Esophagus (tissue), 2 donors: ENCODE measurements around the gene BRF1. TPM values are rescaled to one million over a fixed set of nuclear protein-coding genes. Genes with fewer than 3 reads are reported as not detected.

ENCODE experiments used
- H3K27ac ChIP-seq, 2 donors: one replicate each; pipeline ENCODE4 v1.5.1; 2013; ENCODE audit warnings: low read depth in 2 of 2, mild to moderate bottlenecking in 2 of 2, inconsistent platforms in 1 of 2, low read length in 1 of 2, moderate library complexity in 1 of 2
- H3K27me3 ChIP-seq, 2 donors: one replicate each; pipeline ENCODE4 v1.6.1; 2013; ENCODE audit warnings: low read length in 2 of 2, control low read depth in 1 of 2, mild to moderate bottlenecking in 1 of 2; ENCODE audit not compliant: insufficient read depth in 2 of 2, control insufficient read depth in 1 of 2
- H3K36me3 ChIP-seq, 2 donors: one replicate each; pipeline ENCODE4 v1.6.1; 2013; ENCODE audit warnings: low read length in 1 of 2; ENCODE audit not compliant: control insufficient read depth in 2 of 2, insufficient read depth in 2 of 2
- H3K4me1 ChIP-seq, 2 donors: one replicate each; pipeline ENCODE4 v1.6.1; 2013; ENCODE audit warnings: low read length in 1 of 2; ENCODE audit not compliant: control insufficient read depth in 2 of 2, insufficient read depth in 2 of 2
- H3K4me3 ChIP-seq, 2 donors: one replicate each; pipeline ENCODE4 v1.5.1; 2013; ENCODE audit warnings: low read length in 2 of 2, mild to moderate bottlenecking in 2 of 2, low read depth in 1 of 2, moderate library complexity in 1 of 2
- H3K9me3 ChIP-seq, 2 donors: one replicate each; pipeline ENCODE4 v1.6.1; 2013; ENCODE audit warnings: mild to moderate bottlenecking in 2 of 2, low read depth in 1 of 2, low read length in 1 of 2, moderate library complexity in 1 of 2; ENCODE audit not compliant: control insufficient read depth in 2 of 2, insufficient read depth in 1 of 2
- WGBS, 2 donors: extraction: QIAGEN DNeasy Blood & Tissue Kit; methylation state at CpG; one replicate each; pipeline ENCODE4 v1.1.7; 2013; 5-methylcytosine and 5-hydroxymethylcytosine counted together
- polyA plus RNA-seq, 2 donors: library from polyadenylated mRNA; stranded (reverse); fragments of 200-250 nt; gene quantifications; one replicate each; pipeline ENCODE4 v1.2.3, GENCODE V29; 2013
- donor health status: healthy with polysubstance abuse.
- donor health status: Bipolar disorder and iron deficiency.

The BRF1 gene
- polyA plus RNA-seq, 2 donors, result 11.1 to 30.2 TPM

DNA sequence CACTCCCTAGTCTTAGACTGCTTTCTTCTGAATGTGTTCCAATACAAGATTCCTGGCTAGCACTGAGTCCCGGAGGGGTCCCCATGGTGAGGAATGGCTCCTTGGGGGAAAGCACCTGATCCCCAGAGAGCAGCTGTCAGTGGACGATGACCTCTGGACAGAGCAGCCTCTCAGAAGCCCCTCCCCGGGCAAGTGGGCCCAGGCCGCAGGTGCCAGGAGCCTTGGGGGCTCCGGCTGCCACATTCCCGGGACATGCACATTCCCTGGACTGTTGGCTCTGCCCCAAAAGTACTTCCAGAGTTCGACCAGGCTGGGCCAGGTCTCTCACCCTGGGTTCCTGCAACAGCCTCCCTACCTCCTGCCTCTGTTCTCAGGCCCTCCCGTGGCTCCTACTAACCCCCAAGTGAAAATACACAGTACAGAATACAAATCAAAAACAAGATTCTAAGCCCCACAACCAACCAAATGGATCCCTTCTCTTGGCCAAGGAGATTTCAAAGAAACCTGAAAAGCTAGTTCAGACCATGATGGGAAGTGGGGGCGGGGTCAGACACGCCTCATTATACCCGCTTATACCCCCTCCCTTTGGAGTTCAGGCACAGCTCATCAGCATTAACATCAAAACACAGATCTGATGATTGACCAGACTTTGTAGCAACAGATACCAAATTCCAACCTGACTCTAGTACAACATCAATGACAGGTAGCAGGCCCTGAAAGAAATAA is 75.8 kb downstream of the BRF1 start:
- Histone ChIP-seq H3K4me3 (no peak overlapping the region), H3K9me3 (no peaks in the 10 kb centered on the region), H3K27me3 (no peaks in the 10 kb centered on the region), H3K36me3 (peaks cover 5 to 30% of the 10 kb centered on the region in 2 donors), H3K4me1 (peaks cover 3 to 4% of the 10 kb centered on the region in 2 donors), H3K27ac (peak overlapping the region in 1 of 2 donors; percentile 53)
- 70 to 74% methylated on average over 11 of the region's 11 CpGs for WGBS, 2 donors

DNA sequence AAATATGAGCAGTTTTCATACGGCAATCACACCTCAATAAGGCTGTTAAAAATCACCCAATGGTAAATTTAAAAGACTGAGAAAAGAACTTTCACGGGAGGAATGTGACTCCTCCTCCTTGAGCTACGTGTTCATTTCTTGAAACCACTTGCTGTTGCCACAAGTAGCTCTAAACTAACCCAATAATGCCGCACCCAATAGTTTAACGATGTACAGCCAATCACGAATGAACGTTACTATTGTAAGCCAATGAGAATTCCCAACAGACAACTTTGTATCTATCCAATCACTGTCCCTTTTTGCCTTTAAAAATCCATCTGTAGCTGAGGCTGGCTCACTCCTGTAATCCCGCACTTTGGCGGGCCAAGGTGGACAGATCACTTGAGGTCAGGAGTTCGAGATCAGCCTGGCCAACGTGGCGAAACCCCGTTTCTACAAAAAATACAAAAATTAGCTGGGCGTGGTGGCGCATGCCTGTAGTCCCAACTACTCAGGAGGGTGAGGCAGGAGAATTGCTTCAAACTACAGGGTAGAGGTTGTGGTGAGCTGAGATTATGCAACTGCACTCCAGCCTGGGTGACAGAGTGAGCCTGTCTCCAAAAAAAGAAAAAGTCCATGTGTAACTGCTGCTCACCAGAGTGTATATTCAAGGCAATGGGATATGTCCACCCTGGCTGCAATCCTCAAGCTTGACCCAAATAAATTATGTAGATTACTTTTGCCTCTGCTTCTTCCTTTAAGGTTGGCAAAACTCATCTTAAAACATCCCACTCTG is 76.8 kb downstream of the BRF1 start:
- 85 to 91% methylated on average over 15 of the region's 15 CpGs for WGBS, 2 donors
- no peaks in the 10 kb centered on the region for H3K27me3 ChIP-seq
- peaks cover 3 to 4% of the 10 kb centered on the region in 2 donors for H3K4me1 ChIP-seq
- H3K4me3 ChIP-seq, result no peak overlapping the region
- H3K36me3 ChIP-seq, result peaks cover 5 to 40% of the 10 kb centered on the region in 2 donors
- no peak overlapping the region for H3K27ac ChIP-seq
- no peaks in the 10 kb centered on the region for H3K9me3 ChIP-seq

DNA sequence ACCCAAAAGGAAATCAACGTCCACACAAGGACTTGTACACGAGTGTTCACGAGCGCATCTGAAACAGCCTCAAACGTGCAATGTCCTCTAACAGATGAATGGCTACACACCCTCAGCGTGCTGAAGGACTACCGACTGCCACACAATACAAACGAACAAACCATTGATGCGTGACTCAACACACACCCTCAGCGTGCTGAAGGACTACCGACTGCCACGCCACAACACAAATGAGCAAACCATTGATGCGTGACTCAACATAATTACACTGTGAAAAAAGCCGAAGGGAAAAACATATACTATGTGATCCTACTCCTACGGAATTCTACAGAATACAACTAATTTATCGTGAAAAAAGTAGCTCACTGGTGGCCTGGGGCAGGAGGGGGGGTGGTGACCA is 77.5 kb downstream of the BRF1 start:
- WGBS, 2 donors, result 70 to 78% methylated on average over 16 of the region's 16 CpGs
- Histone ChIP-seq H3K27ac (peak overlapping the region in 1 of 2 donors; percentile 78), H3K36me3 (peaks cover 5 to 44% of the 10 kb centered on the region in 2 donors), H3K27me3 (no peaks in the 10 kb centered on the region), H3K9me3 (no peaks in the 10 kb centered on the region), H3K4me3 (no peak overlapping the region), H3K4me1 (peaks cover 3 to 4% of the 10 kb centered on the region in 2 donors)

DNA sequence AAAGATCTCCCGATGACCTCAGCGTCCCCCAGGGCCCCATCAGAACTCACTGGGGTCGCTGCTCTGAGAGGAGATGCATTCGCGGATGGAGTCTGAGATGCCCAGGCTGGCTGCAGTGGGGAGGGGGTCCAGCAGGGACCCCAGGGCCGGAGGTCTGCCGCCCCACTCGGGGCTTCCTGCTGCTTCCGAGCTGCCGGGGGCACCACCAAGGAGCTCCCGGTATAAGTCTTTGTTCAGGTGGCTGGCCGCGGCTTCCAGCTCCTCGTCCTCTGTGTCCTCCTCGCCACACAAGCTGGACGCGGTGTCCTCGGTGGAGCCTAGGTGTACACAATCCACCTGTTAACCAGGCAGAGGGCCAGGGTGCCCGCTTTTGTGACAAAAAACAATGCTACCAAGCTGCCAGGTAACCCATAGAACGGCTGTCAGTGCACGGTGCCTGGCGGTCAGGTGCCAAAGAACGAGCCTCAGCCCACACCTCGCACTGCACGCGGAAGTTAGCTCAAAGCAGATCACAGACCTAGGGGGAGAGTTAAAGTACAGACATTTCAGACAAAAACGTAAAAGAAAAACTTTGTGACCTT is 79.1 kb downstream of the BRF1 start:
- 90 to 95% methylated on average over 27 of the region's 27 CpGs for WGBS, 2 donors
- H3K27me3 ChIP-seq, result no peaks in the 10 kb centered on the region
- no peaks in the 10 kb centered on the region for H3K9me3 ChIP-seq
- H3K36me3 ChIP-seq, result peaks cover 5 to 58% of the 10 kb centered on the region in 2 donors
- H3K4me1 ChIP-seq, result peaks cover 3 to 4% of the 10 kb centered on the region in 2 donors
- no peak overlapping the region for H3K4me3 ChIP-seq
- no peak overlapping the region for H3K27ac ChIP-seq

DNA sequence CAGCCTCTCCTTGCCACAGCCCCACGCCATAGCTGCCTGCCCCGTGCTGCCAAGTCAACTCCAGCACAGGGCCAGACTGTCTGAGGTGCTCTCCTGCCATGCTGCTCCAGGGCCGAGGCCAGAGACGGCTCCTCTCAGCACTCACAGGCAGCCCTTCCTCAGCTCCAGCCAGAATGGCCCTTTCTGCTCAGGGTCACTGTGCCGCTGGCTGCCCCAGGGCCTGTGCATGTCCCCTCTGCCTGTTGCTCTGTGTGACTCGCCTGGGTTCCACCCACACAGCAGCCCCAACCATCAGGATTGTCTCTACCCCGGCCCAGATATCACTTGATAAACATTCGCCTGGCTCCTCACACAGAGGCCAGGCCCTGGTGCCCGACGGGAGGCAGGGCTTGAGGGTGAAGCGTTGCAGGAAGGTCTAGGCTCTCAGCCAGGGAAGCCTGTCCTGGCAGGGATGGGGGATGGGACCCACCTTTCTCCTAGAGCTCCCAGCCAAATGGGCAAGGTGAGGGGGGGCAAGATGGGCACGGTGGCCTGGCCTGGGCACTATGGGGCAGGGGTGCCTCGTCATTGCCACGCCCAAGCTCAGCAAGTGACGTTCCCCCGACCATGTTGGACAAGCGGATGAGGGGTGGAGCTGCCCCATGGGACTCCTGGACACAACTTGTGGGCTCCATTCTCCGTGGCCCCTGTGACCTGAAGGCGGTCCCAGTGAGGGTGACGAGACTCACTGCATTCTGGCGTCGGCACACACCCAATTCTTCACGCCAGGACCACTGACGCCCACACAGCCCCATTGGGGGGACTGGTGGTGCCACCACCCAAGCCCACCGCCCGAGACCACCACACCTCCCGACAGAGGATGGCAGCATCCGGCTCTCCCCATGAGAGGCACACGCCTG is 79.9 kb downstream of the BRF1 start:
- peaks cover 0 to 59% of the 10 kb centered on the region in 2 donors for H3K36me3 ChIP-seq
- H3K9me3 ChIP-seq, result no peaks in the 10 kb centered on the region
- no peaks in the 10 kb centered on the region for H3K27me3 ChIP-seq
- no peak overlapping the region for H3K27ac ChIP-seq
- 78 to 81% methylated on average over 29 of the region's 29 CpGs for WGBS, 2 donors
- H3K4me1 ChIP-seq, result peaks cover 3 to 4% of the 10 kb centered on the region in 2 donors
- H3K4me3 ChIP-seq, result no peak overlapping the region

DNA sequence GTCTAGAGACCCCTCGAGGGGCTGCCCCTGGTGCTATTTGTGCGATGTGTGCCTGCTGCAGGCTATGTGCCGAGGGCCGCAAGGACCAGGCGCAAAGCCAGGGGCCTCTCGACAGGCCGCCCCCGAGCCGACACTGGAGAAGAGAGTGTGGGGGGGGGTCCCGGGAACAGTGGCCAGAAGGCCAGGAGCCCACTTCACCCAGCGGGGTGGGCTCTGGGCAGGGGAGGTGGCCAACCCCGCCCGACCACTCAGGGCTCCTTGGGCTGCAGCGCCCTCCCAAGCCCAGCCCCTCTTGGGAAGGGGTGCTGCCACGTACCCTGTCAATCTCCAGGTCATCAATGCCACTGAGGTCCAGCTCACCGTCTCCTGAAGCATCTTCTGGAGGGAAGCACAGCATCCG is 81.0 kb downstream of the BRF1 start:
- H3K4me1 ChIP-seq, result peaks cover 0 to 4% of the 10 kb centered on the region in 2 donors
- peaks cover 0 to 4% of the 10 kb centered on the region in 2 donors for H3K9me3 ChIP-seq
- no peak overlapping the region for H3K27ac ChIP-seq
- 93 to 95% methylated on average over 13 to 17 of the region's 17 CpGs for WGBS, 2 donors
- peaks cover 0 to 65% of the 10 kb centered on the region in 2 donors for H3K36me3 ChIP-seq
- H3K27me3 ChIP-seq, result no peaks in the 10 kb centered on the region
- no peak overlapping the region for H3K4me3 ChIP-seq

DNA sequence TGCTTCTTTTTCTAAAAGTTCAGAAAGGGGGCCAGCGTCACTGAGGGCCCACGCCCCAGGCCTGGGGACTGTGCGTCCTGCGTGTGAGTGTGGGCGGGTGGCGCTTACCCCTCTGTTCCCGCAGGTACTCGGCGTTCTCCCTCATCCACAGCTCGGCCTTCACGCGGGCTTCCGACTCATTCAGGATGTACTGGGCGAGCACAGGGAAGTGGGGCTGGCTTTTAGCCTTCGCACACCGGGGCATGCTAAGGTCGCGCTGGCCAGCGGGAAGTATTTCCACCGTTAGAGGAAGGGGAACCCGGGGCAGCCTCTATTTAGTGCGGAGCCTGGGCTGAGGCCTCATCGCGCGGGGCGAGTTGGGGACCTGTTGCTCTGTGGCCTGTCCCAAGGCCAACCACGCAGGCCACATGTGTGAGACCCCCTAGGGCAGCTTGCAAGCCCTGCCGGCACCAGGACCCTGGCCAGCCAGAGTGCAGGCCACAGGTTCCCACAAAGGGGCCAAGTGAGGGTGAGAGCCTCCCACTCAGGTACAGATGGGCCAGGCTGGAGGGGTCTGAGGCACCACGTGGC is 81.7 kb downstream of the BRF1 start:
- Histone ChIP-seq H3K9me3 (peaks cover 0 to 4% of the 10 kb centered on the region in 2 donors), H3K27me3 (no peaks in the 10 kb centered on the region), H3K4me1 (peaks cover 0 to 3% of the 10 kb centered on the region in 2 donors), H3K4me3 (no peak overlapping the region), H3K36me3 (peaks cover 0 to 63% of the 10 kb centered on the region in 2 donors), H3K27ac (no peak overlapping the region)
- WGBS, 2 donors, result 94 to 96% methylated on average over 29 of the region's 29 CpGs

DNA sequence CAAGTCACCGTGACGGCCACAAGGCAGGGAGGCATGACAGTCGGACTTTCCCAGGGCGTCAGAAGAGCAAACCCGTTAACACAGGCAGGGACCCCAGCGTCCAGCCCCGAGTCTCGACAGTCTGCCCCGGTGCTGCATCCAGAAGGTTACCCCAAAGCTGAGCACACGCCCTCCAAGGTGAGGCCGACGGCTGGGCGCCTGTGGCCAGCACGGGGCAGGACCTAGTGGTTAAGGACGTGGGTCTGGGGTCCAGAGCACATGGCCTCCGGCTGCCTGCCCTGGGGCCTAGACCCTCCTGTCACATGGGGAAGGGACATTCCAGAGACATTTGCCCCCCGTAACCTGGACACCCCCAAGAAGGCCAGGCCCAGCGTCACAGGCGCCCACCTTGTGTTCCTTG is 82.2 kb downstream of the BRF1 start:
- WGBS, 2 donors, result 94 to 96% methylated on average over 19 of the region's 19 CpGs

More for the DNA sequence above, 82.2 kb downstream of the BRF1 start:
- Histone ChIP-seq H3K27ac (no peak overlapping the region), H3K9me3 (peaks cover 0 to 4% of the 10 kb centered on the region in 2 donors), H3K4me3 (no peak overlapping the region), H3K36me3 (peaks cover 0 to 63% of the 10 kb centered on the region in 2 donors), H3K27me3 (no peaks in the 10 kb centered on the region), H3K4me1 (peaks cover 0 to 3% of the 10 kb centered on the region in 2 donors)
